Vagina (tissue), 2 donors: Measurements from ENCODE around the gene IKBKE. TPM values are rescaled to one million over a fixed set of nuclear protein-coding genes. Genes with fewer than 3 reads are reported as not detected.

Source experiments
- DNase-seq, 2 donors: peaks; one replicate each; pipeline ENCODE4 v3.0.0-alpha.2; 2017; ENCODE audit errors: extremely low spot score in 2 of 2
- H3K27ac ChIP-seq: fragments of 200-600 bp; sonication (generic); one replicate; pipeline ENCODE4 v1.5.1; 2019
- H3K27me3 ChIP-seq: fragments of 200-600 bp; sonication (generic); one replicate; pipeline ENCODE4 v1.5.1; 2019
- H3K36me3 ChIP-seq, 2 donors: fragments of 200-600 bp; sonication (generic); one replicate each; pipeline ENCODE4 v1.5.1; 2017 to 2019
- H3K4me1 ChIP-seq: fragments of 200-600 bp; sonication (generic); one replicate; pipeline ENCODE4 v1.5.1; 2019
- H3K4me3 ChIP-seq, 2 donors: fragments of 200-600 bp; sonication (generic); 1 replicate in 1 of 2; 2 replicates in 1 of 2; pipeline ENCODE4 v1.5.1; 2016 to 2019
- H3K9me3 ChIP-seq: fragments of 200-600 bp; sonication (generic); one replicate; pipeline ENCODE4 v1.5.1; 2019
- CTCF ChIP-seq, 3 experiments: fragments of 450-650 bp in 2 of 3; fragments of 200-600 bp in 1 of 3; sonication (generic) in 1 of 3; IDR thresholded peaks; one replicate each; pipeline ENCODE4 v1.5.1; 2017 to 2019; ENCODE audit warnings: antibody characterized with exemption in 3 of 3, mild to moderate bottlenecking in 2 of 3, moderate library complexity in 2 of 3
- POLR2A ChIP-seq, 2 donors: fragments of 450-650 bp; IDR thresholded peaks; one replicate each; pipeline ENCODE4 v1.6.1; 2017; ENCODE audit warnings: antibody characterized with exemption in 2 of 2, mild to moderate bottlenecking in 2 of 2, moderate library complexity in 2 of 2
- POLR2AphosphoS5 ChIP-seq, 2 donors: sonication (generic); formaldehyde crosslinking; IDR thresholded peaks; one replicate each; pipeline ENCODE4 v1.9.0; 2017; ENCODE audit warnings: antibody characterized with exemption in 2 of 2, mild to moderate bottlenecking in 2 of 2, low read depth in 1 of 2; ENCODE audit not compliant: insufficient read depth in 1 of 2
- intact Hi-C: fragments of 100-400 bp; cut with DNase I; formaldehyde crosslinking; loops from one replicate; pipeline ENCODE4 v1.15.1; 2023
- microRNA-seq: library from miRNA; unstranded; fragments of <30 nt; microRNA quantifications from one replicate; pipeline ENCODE4, GENCODE V29; 2017; ENCODE audit warnings: borderline number of aligned reads, borderline replicate concordance
- small RNA-seq: library from RNA; depleted of rRNA; stranded (forward); fragments of <200 nt; gene quantifications from one replicate; pipeline ENCODE3, GENCODE V24; 2016
- total RNA-seq: library from RNA; depleted of rRNA; stranded (reverse); fragments of >200 nt; gene quantifications from one replicate; pipeline ENCODE4 v1.2.3, GENCODE V29; 2016

IKBKE gene
- total RNA-seq, 1 donor from 2014 or later, result 10.1 TPM

DNA sequence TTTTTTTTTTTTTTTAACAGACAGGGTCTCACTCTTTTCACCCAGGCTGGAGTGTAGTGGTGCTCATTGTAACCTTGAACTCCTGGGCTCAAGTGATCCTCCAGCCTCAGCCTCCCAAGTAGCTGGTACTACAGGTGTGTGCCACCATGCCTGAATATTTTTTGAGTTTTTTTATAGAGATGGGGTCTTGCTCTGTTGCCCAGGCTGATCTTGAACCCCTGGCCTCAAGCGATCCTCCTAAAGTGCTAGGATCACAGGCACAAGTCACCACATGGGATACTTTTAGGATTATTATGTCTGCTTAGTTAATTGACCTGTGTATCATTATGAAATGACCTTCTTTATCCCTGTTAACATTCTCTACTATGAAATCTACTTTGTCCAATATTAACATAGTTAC lies 75.1 kb downstream of the IKBKE start:
- Histone ChIP-seq H3K27ac (no peak overlapping the region), H3K36me3 (no peaks in the 10 kb centered on the region), H3K4me3 (no peak overlapping the region), H3K4me1 (peaks cover 9% of the 10 kb centered on the region), H3K27me3 (no peaks in the 10 kb centered on the region), H3K9me3 (no peaks in the 10 kb centered on the region)
- no peak for DNase-seq
- TF ChIP-seq CTCF (IDR thresholded peaks at IDR 0.05) (no peak), POLR2A (IDR thresholded peaks at IDR 0.05) (no peak), POLR2AphosphoS5 (IDR thresholded peaks at IDR 0.05; ENCODE audit: insufficient read depth in 1 of 2, low read depth in 1 of 2) (no peak)
- intact Hi-C loops, result no loop called here

Small RNA genes lying within 50 kb of the gene (microRNA-seq; reads per million reads assigned to microRNA genes)
- gene MIR6769B, result not detected

Small RNA genes lying within 50 kb of the gene (small RNA-seq; reads per million reads assigned to genes)
- not detected for gene MIR6769B

Other genes with a start within 250 kb of the IKBKE start
- 28.5 TPM for gene RASSF5, start 37.1 kb downstream of the IKBKE start, total RNA-seq
- gene EIF2D, start 142.0 kb downstream of the IKBKE start, total RNA-seq, result 48.9 TPM
- 5.9 TPM for gene DYRK3, start 165.1 kb downstream of the IKBKE start, total RNA-seq
- gene MAPKAPK2, start 214.4 kb downstream of the IKBKE start, total RNA-seq, result 51.1 TPM